ENCODE data around the gene SYNDIG1.

SYNDIG1 gene

DNA sequence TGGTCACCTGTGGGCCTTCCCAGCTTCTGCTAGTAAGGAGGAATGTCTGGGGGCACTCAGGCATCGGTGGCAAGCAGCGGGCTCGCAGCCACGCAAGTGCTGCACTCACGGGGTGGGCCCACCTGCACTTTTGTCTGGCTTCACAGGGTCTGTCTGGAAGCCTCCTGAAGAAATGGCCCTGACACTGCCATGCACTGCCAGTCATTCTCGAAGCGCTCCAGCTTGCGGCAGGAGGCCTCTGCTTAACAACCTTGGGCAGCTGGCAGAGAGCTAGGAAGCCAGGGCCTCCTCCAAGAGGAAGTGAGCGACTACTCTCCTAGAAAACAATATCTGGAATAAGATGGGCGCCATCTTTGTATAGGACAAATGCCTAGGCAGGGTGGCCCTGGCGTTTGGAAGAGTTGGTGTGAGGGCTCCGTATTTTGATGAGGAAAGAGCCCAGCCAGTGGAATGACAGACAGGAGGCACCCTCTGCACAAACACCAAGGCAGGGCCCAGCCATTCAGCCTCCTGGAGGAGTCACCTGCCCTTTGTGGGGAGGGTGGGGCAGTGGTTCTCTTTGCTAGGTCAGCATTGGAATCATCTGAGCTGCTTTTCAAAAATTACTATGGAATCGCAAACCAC lies 113.9 kb downstream of the SYNDIG1 start:
- DNase-seq (ENCODE audit: low read depth in 2 of 2) = no peak

DNA sequence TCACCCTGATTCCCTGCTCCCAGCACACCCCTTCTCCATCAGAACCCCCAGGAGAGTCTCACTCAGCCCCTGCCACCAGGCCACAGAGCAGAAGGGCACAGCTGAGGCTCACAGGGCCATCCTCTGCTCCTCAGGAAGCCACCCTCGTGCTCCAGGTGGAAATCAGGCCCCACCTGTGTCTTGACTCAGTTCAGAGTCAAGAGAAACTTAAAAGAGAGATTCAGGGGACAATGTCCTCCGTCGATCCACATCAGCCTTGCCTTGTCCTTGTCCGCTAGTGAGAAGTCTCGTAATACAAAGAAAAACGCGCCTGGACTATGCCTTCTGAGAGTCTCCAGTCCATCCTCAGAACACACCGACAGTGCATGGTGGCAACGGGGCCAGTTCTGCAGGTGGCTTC lies 114.6 kb downstream of the SYNDIG1 start:
- no peak for DNase-seq (ENCODE audit: low read depth in 2 of 2)

- no peak for DNase-seq (ENCODE audit: low read depth in 2 of 2)
Measured at GRCh38 chr20:24584538-24585356, 115.3 kb downstream of the SYNDIG1 start.

DNA sequence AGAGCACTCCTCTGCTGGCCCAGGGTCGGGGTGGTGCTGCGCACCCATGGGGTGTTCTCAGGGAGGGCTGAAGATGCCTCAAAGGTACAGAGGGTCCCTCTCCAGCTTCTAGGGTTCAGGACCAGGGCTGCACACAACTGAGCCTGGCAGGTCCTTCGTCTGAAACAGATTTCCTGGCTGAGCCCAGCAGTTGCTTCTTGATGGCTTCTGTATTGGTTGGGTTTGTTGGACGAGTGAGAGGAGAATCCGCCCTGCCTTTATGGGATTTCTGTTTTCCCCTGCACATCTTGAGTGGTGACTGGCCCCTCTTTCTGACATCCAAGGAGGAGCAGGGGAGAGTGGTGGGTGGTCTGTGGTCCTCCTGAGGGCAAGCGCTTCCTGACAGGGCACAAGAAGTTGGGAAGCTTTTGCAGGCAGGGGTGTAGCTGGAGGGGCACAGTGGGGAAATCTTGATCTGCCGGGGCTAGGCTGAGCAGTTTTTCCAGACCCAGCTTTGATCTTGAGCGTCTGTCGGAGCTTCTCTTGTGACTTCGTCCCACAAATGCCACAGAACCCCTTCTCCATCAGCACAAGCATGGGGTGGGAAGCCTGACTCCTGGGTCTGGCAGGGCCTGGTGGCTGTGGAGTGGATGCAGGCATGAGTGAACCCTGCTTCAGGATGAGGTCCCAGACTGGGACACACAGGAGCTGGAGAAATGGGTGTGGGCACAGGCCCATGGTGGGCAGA lies 116.5 kb downstream of the SYNDIG1 start:
- no peak for DNase-seq (ENCODE audit: low read depth in 2 of 2)

- no peak for DNase-seq (ENCODE audit: low read depth in 2 of 2)
Measured at GRCh38 chr20:24586523-24586840, 117.1 kb downstream of the SYNDIG1 start.

- no peak for DNase-seq (ENCODE audit: low read depth in 2 of 2)
Measured at GRCh38 chr20:24587384-24588046, 118.1 kb downstream of the SYNDIG1 start.

DNA sequence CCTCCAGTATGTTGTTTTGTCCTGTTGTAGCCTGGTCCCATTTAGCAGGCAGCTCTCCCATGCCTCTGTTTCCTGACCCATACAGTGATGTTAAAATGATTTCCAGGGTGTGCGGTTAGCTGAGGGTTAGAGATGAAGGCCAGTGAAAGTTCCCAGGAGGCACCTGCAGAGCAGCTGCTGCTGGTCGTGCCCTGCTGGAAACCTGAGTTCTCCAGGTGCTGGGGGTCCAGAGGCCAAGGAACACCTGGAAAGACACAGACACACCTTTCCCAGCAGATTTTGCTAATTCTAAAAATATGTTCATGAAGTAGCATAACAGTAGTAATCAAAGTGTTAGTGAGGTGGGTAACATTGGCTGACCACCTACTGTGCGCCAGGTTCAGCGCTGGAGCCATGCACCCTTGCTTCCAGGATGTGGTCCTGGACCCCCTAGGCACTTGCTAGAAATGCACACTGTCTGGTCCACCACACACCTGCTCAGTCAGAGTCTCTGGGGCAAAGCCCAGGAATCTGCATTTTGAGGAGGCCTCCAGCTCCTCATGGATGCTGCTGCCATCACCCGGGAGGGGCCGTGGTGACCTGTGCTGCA lies 118.7 kb downstream of the SYNDIG1 start:
- DNase-seq (ENCODE audit: low read depth in 2 of 2) = no peak

DNA sequence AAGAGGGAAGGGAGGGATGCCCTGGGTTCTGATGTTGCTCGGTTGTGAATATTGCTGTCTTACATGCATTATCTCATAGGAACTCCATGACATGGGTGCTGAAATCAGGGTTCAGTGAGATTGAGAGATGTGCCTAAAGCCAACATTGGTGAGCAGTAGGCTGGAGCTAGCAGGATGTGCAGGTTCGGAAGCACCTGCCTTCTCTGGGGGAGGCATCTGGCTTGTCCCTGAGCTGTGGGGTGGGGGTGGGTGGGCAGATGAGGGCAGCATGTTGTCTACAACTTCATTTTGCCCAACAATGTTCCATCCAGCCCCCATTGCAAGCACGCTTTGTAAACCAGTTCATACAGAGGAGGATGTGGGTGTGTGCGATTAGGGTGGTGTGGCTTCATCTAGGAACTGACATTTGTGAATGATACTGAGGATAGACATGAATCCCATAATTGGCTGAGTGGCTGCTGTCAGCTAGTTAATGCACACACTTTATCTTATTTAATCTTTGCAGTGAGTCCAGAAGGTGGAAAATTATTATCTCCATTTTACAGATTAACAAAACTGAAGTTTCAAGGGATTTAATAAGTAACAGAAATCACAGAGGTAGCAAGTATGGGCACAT lies 119.4 kb downstream of the SYNDIG1 start:
- DNase-seq (ENCODE audit: low read depth in 2 of 2) = no peak

DNA sequence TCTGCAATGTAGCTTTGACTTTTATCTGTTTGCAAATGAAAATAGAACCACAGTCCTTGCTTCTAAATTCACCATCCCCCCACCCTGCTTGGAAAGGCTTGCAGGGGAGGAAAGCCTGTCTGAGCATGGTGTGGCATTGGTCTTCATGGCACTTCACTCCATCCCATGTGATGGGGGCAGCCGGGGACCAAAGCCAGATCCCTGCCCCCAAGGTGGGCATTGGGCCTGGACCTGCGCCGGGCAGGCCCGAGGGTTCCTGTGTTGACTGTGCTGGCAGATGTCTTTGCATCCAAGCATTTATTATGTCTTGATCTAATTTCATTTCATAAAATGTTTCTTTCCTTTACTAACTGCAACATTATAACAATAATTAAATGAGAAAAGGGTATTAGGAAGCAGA lies 120.0 kb downstream of the SYNDIG1 start:
- no peak for DNase-seq (ENCODE audit: low read depth in 2 of 2)

- no peak for DNase-seq (ENCODE audit: low read depth in 2 of 2)
Measured at GRCh38 chr20:24589815-24590177, 120.4 kb downstream of the SYNDIG1 start.

- DNase-seq (ENCODE audit: low read depth in 2 of 2) = no peak
Measured at GRCh38 chr20:24590178-24590982, 121.0 kb downstream of the SYNDIG1 start.

DNA sequence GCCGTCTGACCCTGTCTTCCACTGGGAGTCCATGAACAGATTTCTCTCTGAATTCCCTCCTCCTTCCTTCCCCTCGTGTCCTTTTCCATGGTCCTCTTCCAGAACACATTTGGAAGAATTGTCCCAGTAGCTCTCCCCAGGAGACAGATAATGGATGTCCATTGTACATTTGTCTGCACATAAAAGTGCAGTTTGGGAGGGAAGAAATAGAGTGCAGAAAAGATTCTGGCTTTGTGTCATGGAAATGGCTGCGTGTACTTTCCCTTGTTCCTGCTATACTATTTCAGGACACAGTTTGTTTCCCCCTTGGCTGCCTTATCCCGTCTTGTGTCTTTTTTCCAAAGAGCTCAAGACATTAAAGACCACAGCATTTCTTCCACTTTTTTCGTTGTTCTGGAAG lies 127.6 kb downstream of the SYNDIG1 start:
- no peak for DNase-seq (ENCODE audit: low read depth in 2 of 2)

GRCh38 chr20:24598346-24598745 lies 128.9 kb downstream of the SYNDIG1 start:
- no peak for DNase-seq (ENCODE audit: low read depth in 2 of 2)

DNA sequence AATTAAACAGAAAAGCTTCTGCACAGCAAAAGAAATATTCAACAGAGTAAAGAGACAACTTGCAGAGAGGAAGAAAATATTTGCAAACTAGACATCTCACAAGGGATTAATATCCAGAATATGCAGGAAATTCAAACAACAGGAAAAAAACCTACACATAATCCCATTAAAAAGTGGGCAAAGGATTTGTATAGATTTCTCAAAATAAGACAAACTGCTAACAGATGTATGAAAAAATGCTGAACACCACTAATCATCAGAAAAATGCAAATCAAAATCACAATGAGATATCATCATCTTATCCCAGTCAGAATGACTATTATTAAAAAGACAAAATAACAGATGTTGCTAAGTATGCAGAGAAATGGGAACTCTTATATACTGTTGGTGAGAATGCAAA lies 129.6 kb downstream of the SYNDIG1 start:
- DNase-seq (ENCODE audit: low read depth in 2 of 2) = no peak

- DNase-seq (ENCODE audit: low read depth in 2 of 2) = no peak
Measured at GRCh38 chr20:24600012-24600411, 130.6 kb downstream of the SYNDIG1 start.

DNA sequence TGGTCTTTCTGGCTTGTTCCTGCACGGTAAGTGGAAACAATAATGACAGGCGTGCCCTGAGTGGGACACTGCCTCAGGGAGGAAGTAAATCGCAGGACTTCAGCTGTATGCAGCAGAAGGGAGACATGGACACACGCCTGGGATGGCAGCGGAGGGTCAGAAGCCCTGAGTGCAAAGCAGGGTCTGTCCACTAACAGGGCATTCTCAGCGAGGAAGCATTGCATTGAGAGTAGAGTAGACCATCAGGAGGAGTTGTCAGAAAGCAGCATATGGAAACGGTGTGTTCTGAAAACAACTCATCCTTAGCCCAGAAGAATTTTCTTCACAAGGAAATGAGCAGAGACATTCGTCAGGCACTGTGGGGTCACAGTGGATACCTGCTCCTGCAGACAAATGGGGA lies 134.0 kb downstream of the SYNDIG1 start:
- DNase-seq (ENCODE audit: low read depth in 2 of 2) = no peak

DNA sequence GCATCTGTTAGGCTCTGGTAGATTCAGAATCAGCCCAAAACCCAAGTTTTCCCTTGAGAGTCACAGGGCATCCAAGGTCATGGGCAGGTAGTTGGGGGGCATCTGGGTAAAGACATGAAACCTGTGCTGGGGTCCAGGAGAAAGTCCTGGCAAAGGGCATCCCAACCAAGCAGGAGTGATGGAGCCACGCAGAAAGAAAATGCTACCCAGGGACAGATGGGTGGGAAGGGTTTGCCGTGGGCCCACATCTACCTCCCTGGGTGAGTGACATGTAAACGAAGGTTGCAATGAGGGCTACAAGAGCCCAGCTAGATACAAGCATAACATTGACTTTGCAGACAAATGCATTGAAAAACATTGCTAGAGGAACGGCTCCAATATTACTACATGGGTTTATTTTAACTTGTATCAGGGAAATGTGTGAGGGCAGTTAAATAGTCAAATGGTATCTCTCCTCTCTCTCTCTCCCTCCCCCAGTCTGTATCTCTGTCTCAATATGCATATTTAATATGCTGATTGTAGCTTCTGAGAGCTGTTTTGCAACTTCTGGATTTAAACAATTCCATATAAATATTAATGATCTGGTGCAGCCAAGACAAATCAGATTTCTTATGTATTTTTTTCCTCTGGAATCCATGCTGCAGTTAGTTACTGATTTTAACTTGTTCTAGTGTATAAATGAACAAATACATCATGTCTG lies 135.7 kb downstream of the SYNDIG1 start:
- DNase-seq (ENCODE audit: low read depth in 2 of 2) = no peak

DNA sequence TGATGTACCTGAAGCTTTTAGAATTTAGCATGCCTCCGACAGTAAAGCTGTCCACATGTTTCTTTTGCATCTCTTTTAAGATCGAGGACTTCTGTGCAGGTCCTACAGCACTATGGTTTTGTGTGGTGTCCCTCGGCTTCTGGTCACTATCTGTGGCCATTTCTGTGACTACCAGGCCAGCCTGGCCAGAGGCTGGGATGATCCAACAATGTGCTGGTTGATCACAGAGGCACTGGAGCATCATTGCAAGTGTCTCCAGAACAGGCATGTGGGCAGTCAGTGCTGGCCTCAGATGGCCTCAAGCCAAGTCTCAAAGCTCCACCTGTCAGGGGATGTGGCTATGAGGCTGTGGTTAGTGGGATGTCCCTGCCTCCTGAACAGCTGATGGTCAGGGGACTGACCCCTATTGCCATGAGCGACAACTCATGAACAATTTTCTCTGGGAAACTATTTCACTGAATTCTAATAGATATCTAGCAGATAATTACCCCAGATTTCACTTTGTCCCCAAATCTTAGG lies 136.6 kb downstream of the SYNDIG1 start:
- DNase-seq (ENCODE audit: low read depth in 2 of 2) = no peak

- no peak for DNase-seq (ENCODE audit: low read depth in 2 of 2)
Measured at GRCh38 chr20:24607402-24607801, 138.0 kb downstream of the SYNDIG1 start.
